Lower leg skin (tissue), 3 donors: ENCODE measurements around the gene MAP2.

ENCODE experiments used
- POLR2A ChIP-seq, 2 donors: fragments of 450-650 bp; IDR thresholded peaks; one replicate each; pipeline ENCODE4 v1.6.1; 2016 to 2017; ENCODE audit warnings: antibody characterized with exemption in 2 of 2, mild to moderate bottlenecking in 1 of 2, moderate library complexity in 1 of 2
- TF ChIP-seq, protein P1 (sequence below), 3 donors: fragments of 450-650 bp; IDR thresholded peaks; one replicate each; pipeline ENCODE4 v1.5.1; 2016; ENCODE audit warnings: antibody characterized with exemption in 3 of 3, mild to moderate bottlenecking in 3 of 3, moderate library complexity in 2 of 3

DNA sequence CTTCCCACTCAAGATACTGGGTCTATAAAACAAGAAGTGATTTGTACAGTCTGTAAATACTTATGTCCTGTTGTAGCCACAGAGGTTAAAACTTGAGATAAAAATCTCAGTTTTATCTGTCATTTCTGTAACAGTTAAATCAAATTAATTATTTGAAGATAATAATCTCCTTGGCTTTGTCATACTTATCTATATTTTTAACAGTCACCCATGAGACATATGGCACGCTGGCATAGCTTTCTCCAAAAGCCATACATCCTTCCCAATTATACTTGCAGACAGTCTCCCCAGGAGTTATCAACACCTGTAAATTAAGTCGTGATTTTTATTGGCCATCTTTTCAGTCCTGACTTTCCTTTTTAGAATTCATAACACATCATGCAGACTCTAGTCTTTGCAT is 278.9 kb downstream of the MAP2 start:
- TF ChIP-seq POLR2A (IDR thresholded peaks at IDR 0.05): no peak
- TF ChIP-seq, protein P1, sequence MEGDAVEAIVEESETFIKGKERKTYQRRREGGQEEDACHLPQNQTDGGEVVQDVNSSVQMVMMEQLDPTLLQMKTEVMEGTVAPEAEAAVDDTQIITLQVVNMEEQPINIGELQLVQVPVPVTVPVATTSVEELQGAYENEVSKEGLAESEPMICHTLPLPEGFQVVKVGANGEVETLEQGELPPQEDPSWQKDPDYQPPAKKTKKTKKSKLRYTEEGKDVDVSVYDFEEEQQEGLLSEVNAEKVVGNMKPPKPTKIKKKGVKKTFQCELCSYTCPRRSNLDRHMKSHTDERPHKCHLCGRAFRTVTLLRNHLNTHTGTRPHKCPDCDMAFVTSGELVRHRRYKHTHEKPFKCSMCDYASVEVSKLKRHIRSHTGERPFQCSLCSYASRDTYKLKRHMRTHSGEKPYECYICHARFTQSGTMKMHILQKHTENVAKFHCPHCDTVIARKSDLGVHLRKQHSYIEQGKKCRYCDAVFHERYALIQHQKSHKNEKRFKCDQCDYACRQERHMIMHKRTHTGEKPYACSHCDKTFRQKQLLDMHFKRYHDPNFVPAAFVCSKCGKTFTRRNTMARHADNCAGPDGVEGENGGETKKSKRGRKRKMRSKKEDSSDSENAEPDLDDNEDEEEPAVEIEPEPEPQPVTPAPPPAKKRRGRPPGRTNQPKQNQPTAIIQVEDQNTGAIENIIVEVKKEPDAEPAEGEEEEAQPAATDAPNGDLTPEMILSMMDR (IDR thresholded peaks at IDR 0.05): no peak
